Endothelial cell (in vitro differentiated cells): ENCODE measurements around the gene MAP7D1. TPM values are rescaled to one million over a fixed set of nuclear protein-coding genes. Genes with fewer than 3 reads are reported as not detected.

Experiments used
- DNase-seq: peaks from one replicate; pipeline ENCODE4 v3.0.0; 2021; ENCODE audit warnings: low spot score
- H3K27ac Mint-ChIP-seq: one replicate; pipeline ENCODE4 v1.8.0; 2021; ENCODE audit warnings: mixed read lengths, inconsistent platforms; ENCODE audit not compliant: unreplicated experiment
- H3K27me3 Mint-ChIP-seq: one replicate; pipeline ENCODE4 v1.8.0; 2021; ENCODE audit warnings: mild to moderate bottlenecking, moderate library complexity, mixed read lengths, inconsistent platforms; ENCODE audit not compliant: unreplicated experiment
- H3K36me3 Mint-ChIP-seq: one replicate; pipeline ENCODE4 v1.8.0; 2021; ENCODE audit warnings: mild to moderate bottlenecking, low read depth, mixed read lengths, inconsistent platforms; ENCODE audit not compliant: unreplicated experiment
- H3K4me1 Mint-ChIP-seq: one replicate; pipeline ENCODE4 v1.8.0; 2021; ENCODE audit warnings: mild to moderate bottlenecking, mixed read lengths, inconsistent platforms; ENCODE audit not compliant: unreplicated experiment
- H3K4me3 Mint-ChIP-seq: one replicate; pipeline ENCODE4 v1.8.0; 2021; ENCODE audit warnings: mild to moderate bottlenecking, mixed read lengths, inconsistent platforms; ENCODE audit not compliant: unreplicated experiment
- H3K9me3 Mint-ChIP-seq: one replicate; pipeline ENCODE4 v1.8.0; 2021; ENCODE audit warnings: mixed read lengths, inconsistent platforms; ENCODE audit not compliant: unreplicated experiment
- CTCF ChIP-seq: fragments of 200-600 bp; sonication (generic); IDR thresholded peaks from one replicate; pipeline ENCODE4 v1.5.0; 2021; ENCODE audit warnings: antibody characterized with exemption; ENCODE audit not compliant: unreplicated experiment
- total RNA-seq: library from RNA; stranded (reverse); fragmentation: NEBNext Ultra II Directional; extraction: Animal tissue kit (Norgen Biotek cat#: 25700); gene quantifications from one replicate; pipeline ENCODE4 v1.2.1, GENCODE V29; 2021; ENCODE audit not compliant: unreplicated experiment

Gene MAP7D1
- total RNA-seq, 1 donor from 2014 or later: 189 TPM

DNA sequence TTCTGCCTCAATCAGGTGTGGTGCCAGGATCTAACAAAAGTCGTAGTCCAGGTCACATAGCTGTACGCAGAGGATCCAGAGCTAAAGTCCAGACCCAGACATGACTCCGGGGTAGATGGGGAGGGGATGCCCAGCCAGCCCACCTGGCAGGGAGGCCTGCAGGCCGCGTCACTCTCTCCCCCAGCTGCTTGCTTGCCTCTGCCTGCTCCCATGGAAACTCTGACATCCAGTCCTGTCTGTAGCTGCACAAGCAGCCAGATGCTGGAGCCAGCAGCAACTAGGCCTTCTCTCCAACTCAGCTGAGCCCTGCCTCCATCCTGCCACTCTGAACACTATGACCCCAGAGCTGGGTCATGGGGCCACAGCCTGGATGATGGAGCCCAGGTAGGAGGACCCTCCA is 39.1 kb upstream of the MAP7D1 start:
- peaks cover 12% of the 10 kb centered on the region for H3K27me3 Mint-ChIP-seq
- TF ChIP-seq CTCF: no peak
- peaks cover 3% of the 10 kb centered on the region for H3K36me3 Mint-ChIP-seq
- H3K4me3 Mint-ChIP-seq: no peak overlapping the region
- no peaks in the 10 kb centered on the region for H3K9me3 Mint-ChIP-seq
- DNase-seq: no peak
- H3K27ac Mint-ChIP-seq: no peak overlapping the region
- no peaks in the 10 kb centered on the region for H3K4me1 Mint-ChIP-seq

GRCh38 chr1:36118447-36119204 is 37.3 kb upstream of the MAP7D1 start:
- H3K27ac Mint-ChIP-seq: no peak overlapping the region
- H3K4me3 Mint-ChIP-seq: no peak overlapping the region
- peaks cover 11% of the 10 kb centered on the region for H3K27me3 Mint-ChIP-seq
- H3K9me3 Mint-ChIP-seq: no peaks in the 10 kb centered on the region
- peaks cover 3% of the 10 kb centered on the region for H3K36me3 Mint-ChIP-seq
- peaks cover 3% of the 10 kb centered on the region for H3K4me1 Mint-ChIP-seq
- TF ChIP-seq CTCF: no peak
- DNase-seq: no peak

- H3K9me3 Mint-ChIP-seq: no peaks in the 10 kb centered on the region
- no peak overlapping the region for H3K27ac Mint-ChIP-seq
- peaks cover 14% of the 10 kb centered on the region for H3K27me3 Mint-ChIP-seq
- no peak overlapping the region for H3K4me3 Mint-ChIP-seq
- DNase-seq: no peak
- H3K4me1 Mint-ChIP-seq: peaks cover 3% of the 10 kb centered on the region
- TF ChIP-seq CTCF: no peak
- H3K36me3 Mint-ChIP-seq: peaks cover 3% of the 10 kb centered on the region
These were observed 36.5 kb upstream of the MAP7D1 start for GRCh38 chr1:36119456-36119855.

GRCh38 chr1:36122062-36123030 is 33.6 kb upstream of the MAP7D1 start:
- no peak overlapping the region for H3K27ac Mint-ChIP-seq
- DNase-seq: no peak
- no peaks in the 10 kb centered on the region for H3K9me3 Mint-ChIP-seq

More at GRCh38 chr1:36122062-36123030, 33.6 kb upstream of the MAP7D1 start:
- H3K27me3 Mint-ChIP-seq: peaks cover 24% of the 10 kb centered on the region
- TF ChIP-seq CTCF: no peak
- H3K4me3 Mint-ChIP-seq: no peak overlapping the region
- H3K36me3 Mint-ChIP-seq: peaks cover 3% of the 10 kb centered on the region
- H3K4me1 Mint-ChIP-seq: peaks cover 9% of the 10 kb centered on the region
